Breast epithelium (tissue), 4 donors: ENCODE data around the gene TRIO. TPM values are rescaled to one million over a fixed set of nuclear protein-coding genes. Genes with fewer than 3 reads are reported as not detected.

Experiments used
- DNase-seq, 2 donors: peaks; one replicate each; pipeline ENCODE4 v3.0.0-alpha.2; 2019; ENCODE audit warnings: low spot score in 2 of 2
- H3K27ac ChIP-seq, 2 donors: fragments of 200-600 bp; sonication (generic) in 1 of 2; one replicate each; pipeline ENCODE4 v1.5.1; 2016 to 2019; ENCODE audit warnings: mild to moderate bottlenecking in 1 of 2
- H3K27me3 ChIP-seq, 2 donors: fragments of 200-600 bp; sonication (generic) in 1 of 2; one replicate each; pipeline versions ENCODE4 v1.5.1 to v1.6.0; 2017 to 2019; ENCODE audit warnings: control low read depth in 1 of 2, mild to moderate bottlenecking in 1 of 2
- H3K36me3 ChIP-seq: fragments of 200-600 bp; one replicate; pipeline ENCODE4 v1.5.1; 2019
- H3K4me1 ChIP-seq, 2 donors: fragments of 200-600 bp; sonication (generic); one replicate each; pipeline ENCODE4 v1.5.1; 2016 to 2019; ENCODE audit warnings: control low read depth in 1 of 2
- H3K4me3 ChIP-seq, 3 donors: fragments of 200-600 bp; sonication (generic); 1 replicate in 2 of 3; 2 replicates in 1 of 3; pipeline ENCODE4 v1.5.1; 2016 to 2019; ENCODE audit warnings: mild to moderate bottlenecking in 3 of 3, moderate library complexity in 2 of 3
- H3K9me3 ChIP-seq, 2 donors: fragments of 200-600 bp; sonication (generic) in 1 of 2; one replicate each; pipeline ENCODE4 v1.5.1; 2016 to 2019; ENCODE audit warnings: control low read depth in 1 of 2
- CTCF ChIP-seq, 3 donors: fragments of 450-650 bp; IDR thresholded peaks; one replicate each; pipeline ENCODE4 v1.5.1; 2016 to 2017; ENCODE audit warnings: antibody characterized with exemption in 3 of 3, mild to moderate bottlenecking in 3 of 3, moderate library complexity in 3 of 3
- POLR2A ChIP-seq: fragments of 450-650 bp; IDR thresholded peaks from one replicate; pipeline ENCODE4 v1.6.1; 2016; ENCODE audit warnings: antibody characterized with exemption, mild to moderate bottlenecking, moderate library complexity
- POLR2AphosphoS5 ChIP-seq, 3 donors: sonication (generic); formaldehyde crosslinking; IDR thresholded peaks; one replicate each; pipeline ENCODE4 v1.6.1; 2017; ENCODE audit warnings: antibody characterized with exemption in 3 of 3
- intact Hi-C: fragments of 100-400 bp; cut with DNase I; formaldehyde crosslinking; loops from one replicate; pipeline ENCODE4 v1.15.1; 2023; ENCODE audit warnings: low total_unique reads
- total RNA-seq, 3 donors: library from RNA; depleted of rRNA; stranded (reverse); fragments of >200 nt; gene quantifications; one replicate each; pipeline ENCODE4 v1.1.0, GENCODE V29; 2016

The TRIO gene
- total RNA-seq, 3 donors from 2014 or later: 191 to 209 (median 193) TPM

GRCh38 chr5:14343376-14343775 lies 200.2 kb downstream of the TRIO start:
- no peak overlapping the region for H3K27ac ChIP-seq
- no peak for DNase-seq
- no peak overlapping the region for H3K4me3 ChIP-seq
- TF ChIP-seq POLR2A: no peak
- no peak for TF ChIP-seq CTCF (IDR thresholded peaks at IDR 0.05)
- TF ChIP-seq POLR2AphosphoS5 (IDR thresholded peaks at IDR 0.05): no peak
- no peaks in the 10 kb centered on the region for H3K27me3 ChIP-seq
- no peaks in the 10 kb centered on the region for H3K9me3 ChIP-seq
- intact Hi-C loops: no loop called here
- H3K36me3 ChIP-seq: no peaks in the 10 kb centered on the region
- H3K4me1 ChIP-seq: no peaks in the 10 kb centered on the region

- no peak for DNase-seq
- Histone ChIP-seq H3K36me3 (no peaks in the 10 kb centered on the region), H3K9me3 (no peaks in the 10 kb centered on the region), H3K4me3 (no peak overlapping the region), H3K27ac (no peak overlapping the region), H3K4me1 (no peaks in the 10 kb centered on the region), H3K27me3 (no peaks in the 10 kb centered on the region)
- intact Hi-C loops: no loop called here
- TF ChIP-seq POLR2AphosphoS5 (IDR thresholded peaks at IDR 0.05) (no peak), CTCF (IDR thresholded peaks at IDR 0.05) (no peak), POLR2A (no peak)
Measured at GRCh38 chr5:14347522-14347921, 204.4 kb downstream of the TRIO start.

DNA sequence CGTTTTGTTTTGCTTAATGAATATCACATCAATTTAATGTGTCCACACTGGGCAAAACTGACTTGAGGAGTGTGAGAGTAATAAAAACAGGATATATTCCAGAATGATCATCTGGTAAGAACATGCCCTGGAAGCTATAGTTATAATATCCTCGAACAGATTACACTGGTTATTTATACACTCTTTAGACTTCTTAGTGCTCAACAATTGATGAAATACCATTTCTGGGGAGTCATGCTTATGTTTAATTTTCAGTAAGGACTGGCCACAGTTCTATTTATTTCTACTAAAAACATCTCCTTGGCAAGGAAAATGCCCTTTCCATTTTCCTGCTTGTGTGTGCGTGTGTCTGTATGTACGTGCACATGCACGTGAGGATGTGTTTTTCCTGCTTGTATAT lies 205.0 kb downstream of the TRIO start:
- Histone ChIP-seq H3K27me3 (no peaks in the 10 kb centered on the region), H3K4me1 (no peaks in the 10 kb centered on the region), H3K36me3 (no peaks in the 10 kb centered on the region), H3K27ac (no peak overlapping the region), H3K9me3 (no peaks in the 10 kb centered on the region), H3K4me3 (no peak overlapping the region)
- TF ChIP-seq POLR2A (no peak), CTCF (IDR thresholded peaks at IDR 0.05) (no peak)
- no peak for DNase-seq
- intact Hi-C loops: no loop called here

- no peak overlapping the region for H3K4me3 ChIP-seq
- no peak overlapping the region for H3K27ac ChIP-seq
- no peaks in the 10 kb centered on the region for H3K27me3 ChIP-seq
- DNase-seq: no peak
- H3K36me3 ChIP-seq: no peaks in the 10 kb centered on the region
- H3K4me1 ChIP-seq: no peaks in the 10 kb centered on the region
- intact Hi-C loops: no loop called here
- TF ChIP-seq CTCF (IDR thresholded peaks at IDR 0.05) (no peak), POLR2A (no peak), POLR2AphosphoS5 (IDR thresholded peaks at IDR 0.05) (no peak)
- H3K9me3 ChIP-seq: no peaks in the 10 kb centered on the region
Measured at GRCh38 chr5:14349029-14349428, 205.9 kb downstream of the TRIO start.

GRCh38 chr5:14351086-14351661 lies 208.0 kb downstream of the TRIO start:
- H3K4me3 ChIP-seq: no peak overlapping the region
- no peaks in the 10 kb centered on the region for H3K36me3 ChIP-seq
- H3K9me3 ChIP-seq: no peaks in the 10 kb centered on the region
- no peak for TF ChIP-seq CTCF (IDR thresholded peaks at IDR 0.05)
- TF ChIP-seq POLR2A: no peak
- no peak for TF ChIP-seq POLR2AphosphoS5 (IDR thresholded peaks at IDR 0.05)
- no peaks in the 10 kb centered on the region for H3K4me1 ChIP-seq
- DNase-seq: no peak
- H3K27ac ChIP-seq: no peak overlapping the region
- H3K27me3 ChIP-seq: no peaks in the 10 kb centered on the region
- intact Hi-C loops: no loop called here
